Measurements from ENCODE around the gene CCN2.

GRCh38 chr6:131952886-131953509, 1.8 kb upstream of the CCN2 start:
- TF ChIP-seq USF2 (CRISPR knock-in tag; IDR thresholded peaks at IDR 0.05) (0 out of 2 replicates have a peak, but pooled peaks have one; percentile 11), KAT7 (CRISPR knock-in tag; IDR thresholded peaks at IDR 0.05; ENCODE audit: borderline replicate concordance) (no peak), E2F4 (CRISPR knock-in tag; IDR thresholded peaks at IDR 0.05; ENCODE audit: borderline replicate concordance, low read depth) (no peak), CTCF (IDR thresholded peaks at IDR 0.05) (no peak), MAX (CRISPR knock-in tag; IDR thresholded peaks at IDR 0.05) (no peak), STAT6 (CRISPR knock-in tag; conservative IDR thresholded peaks at IDR 0.05; ENCODE audit: low read depth) (no peak), ZBTB43 (CRISPR knock-in tag; IDR thresholded peaks at IDR 0.05) (no peak), CBFB (CRISPR knock-in tag; IDR thresholded peaks at IDR 0.05; ENCODE audit: low read depth) (no peak)
